Right renal cortex interstitium (tissue), 3 donors: ENCODE measurements around the gene DNAH1. TPM values are rescaled to one million over a fixed set of nuclear protein-coding genes. Genes with fewer than 3 reads are reported as not detected.

Experiments
- DNase-seq, 3 donors: peaks; one replicate each; pipeline ENCODE4 v3.0.0-alpha.2; 2013; ENCODE audit warnings: low read depth in 3 of 3, low spot score in 2 of 3
- polyA plus RNA-seq, 3 donors: library from polyadenylated mRNA; unstranded; fragments of 120-200 nt; gene quantifications; one replicate each; pipeline ENCODE4 v1.2.1, GENCODE V29; 2013; ENCODE audit not compliant: insufficient read length in 3 of 3

The DNAH1 gene
- polyA plus RNA-seq, 3 donors: 6.5 to 8.1 (median 6.9) TPM

DNA sequence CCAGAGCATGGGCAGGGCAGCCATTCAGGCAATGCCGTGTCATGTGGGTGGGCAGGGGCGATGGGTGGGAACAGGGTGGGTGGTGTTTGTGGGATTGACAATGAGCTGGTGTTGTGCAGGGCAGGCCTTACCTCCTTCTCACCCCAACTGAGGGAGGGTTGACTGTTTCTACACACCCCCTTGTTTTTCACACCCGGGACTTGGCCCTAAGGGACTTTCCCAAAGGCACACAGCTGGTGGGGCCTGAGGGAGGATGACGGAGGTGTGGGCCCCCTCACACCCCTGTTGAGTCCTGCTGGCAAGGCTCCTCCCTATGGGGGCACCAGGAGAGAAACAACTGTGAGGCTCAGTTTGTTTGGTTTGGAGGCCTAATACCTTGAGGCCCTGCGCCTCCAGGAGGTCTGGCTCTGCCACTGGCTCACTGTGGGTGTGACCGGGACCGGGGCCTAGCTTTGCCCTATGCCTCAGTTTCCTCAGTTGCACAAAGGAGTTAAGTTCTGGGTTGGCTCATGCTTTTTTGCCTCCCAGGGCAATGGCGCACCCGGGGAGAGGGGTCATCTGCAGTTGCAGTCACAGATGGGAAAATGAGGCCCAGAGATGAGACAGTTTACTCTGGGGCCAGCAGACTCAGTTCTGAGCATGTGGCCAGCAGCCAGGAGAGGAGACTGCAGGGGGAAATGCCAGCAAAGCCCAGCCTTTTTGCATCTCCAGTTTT is 5.1 kb upstream of the DNAH1 start:
- no peak for DNase-seq

DNA sequence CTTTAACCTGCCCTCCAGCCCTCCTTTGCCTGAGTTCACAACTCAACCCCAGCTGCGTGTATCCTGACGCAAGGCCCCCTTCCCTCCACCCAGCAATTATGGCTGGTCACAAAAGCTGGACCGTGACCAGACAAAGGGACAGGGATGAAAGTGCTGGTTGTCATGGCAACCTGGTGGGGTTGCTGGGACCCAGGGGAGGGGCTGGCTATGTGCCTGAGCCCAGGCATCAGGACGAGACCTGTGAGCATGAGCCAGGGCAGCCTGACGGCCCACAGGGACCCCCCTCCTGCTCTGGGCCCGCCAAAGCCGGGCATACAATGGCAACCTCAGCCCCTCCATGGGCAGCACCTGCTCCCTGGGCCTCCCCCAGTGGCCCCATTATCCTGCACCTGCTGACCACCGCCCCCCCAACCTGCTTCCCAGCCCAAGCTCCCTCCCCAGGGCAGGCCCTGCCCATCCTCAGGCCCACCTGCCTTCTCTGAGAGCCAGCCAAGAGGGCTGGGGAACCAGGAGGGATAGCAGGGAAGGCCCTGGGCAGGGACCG is 4.5 kb upstream of the DNAH1 start:
- no peak for DNase-seq

DNA sequence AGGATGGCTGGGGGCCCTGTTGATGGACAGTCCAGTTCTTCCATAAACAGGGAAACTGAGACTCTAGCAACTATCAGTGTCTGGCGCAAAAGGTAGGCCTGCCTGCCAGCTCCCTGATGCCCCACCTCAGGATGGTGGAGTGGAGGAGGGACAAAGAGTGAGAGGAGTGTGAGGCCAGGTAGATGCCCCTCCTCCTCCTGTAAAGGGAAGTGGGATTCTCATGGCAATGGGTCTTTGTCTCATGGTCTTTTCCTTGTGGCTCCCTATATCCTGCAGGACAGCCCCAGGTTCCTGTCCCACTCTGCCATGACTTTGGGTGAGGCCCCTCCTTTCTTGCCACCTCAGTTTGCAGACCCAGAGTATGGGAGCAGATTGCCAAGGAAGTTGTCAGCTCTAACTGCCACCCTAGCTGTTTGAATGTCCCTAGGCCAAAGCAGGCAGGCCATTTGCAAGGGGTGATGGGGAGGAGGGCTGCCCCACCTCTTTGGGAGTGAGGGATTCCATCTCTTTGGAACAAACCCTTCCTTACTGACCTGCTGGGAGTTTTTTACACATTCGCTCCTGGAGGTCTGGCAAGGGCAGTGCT is 2.8 kb upstream of the DNAH1 start:
- no peak for DNase-seq

DNA sequence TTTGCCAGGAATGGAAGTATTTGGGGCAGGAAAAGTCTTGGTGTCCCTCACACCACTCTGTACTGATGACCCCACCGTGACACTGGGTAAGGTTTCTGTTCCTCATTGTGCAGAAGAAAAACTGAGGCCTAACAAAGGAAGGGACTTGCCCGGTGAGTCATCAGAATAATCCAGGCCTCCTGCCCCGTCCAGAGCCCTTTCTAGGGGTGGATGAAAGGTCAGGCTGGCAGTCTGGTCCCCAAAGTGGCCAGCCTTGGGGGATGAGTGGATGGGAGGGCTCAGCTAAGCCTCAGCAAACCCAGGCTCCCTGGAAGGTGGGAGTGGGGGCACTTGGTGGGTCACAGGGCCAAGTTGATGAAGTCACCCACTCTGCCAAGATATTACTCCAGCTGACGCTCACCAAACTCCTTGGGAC is 2.3 kb upstream of the DNAH1 start:
- no peak for DNase-seq

DNA sequence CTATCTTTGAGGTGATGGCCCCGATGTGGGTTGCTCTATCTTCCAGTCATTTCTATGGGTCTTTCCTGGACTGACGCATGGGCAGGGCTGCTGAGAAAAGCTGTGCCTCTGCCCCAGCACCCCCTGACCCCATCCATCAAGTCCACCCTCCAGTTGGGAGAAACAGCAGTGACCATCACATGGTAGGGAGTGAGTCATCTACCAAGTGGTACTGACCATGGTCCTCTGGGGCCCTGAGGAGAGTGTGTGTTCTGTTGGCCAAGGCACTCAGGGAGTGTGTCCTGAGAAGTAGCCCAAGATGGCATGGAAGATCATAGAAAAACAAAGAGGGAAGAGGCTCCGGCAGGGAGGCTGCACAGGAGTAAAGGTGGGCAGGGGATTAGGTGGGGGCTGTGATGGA is 1.6 kb upstream of the DNAH1 start:
- DNase-seq: no peak

DNA sequence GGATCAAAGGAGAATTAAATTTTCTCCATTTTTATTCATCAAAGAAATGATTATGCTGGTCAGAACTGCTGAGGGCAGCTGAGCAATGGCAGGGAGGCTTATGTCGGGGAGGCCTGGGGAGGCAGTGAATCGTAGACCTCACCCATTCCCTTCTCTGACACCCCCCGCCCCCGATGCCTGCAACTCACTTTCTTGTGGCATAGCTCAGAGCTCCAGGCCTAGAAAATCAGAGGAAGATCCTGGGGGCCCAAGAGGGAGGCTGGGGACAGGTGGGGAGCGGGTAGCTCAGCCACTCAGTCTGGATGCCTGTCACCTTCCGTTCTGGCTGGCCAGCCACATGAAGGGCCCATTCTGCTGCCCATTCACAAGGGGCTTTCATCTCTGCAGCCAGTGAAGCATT is 1.1 kb upstream of the DNAH1 start:
- DNase-seq: no peak

DNA sequence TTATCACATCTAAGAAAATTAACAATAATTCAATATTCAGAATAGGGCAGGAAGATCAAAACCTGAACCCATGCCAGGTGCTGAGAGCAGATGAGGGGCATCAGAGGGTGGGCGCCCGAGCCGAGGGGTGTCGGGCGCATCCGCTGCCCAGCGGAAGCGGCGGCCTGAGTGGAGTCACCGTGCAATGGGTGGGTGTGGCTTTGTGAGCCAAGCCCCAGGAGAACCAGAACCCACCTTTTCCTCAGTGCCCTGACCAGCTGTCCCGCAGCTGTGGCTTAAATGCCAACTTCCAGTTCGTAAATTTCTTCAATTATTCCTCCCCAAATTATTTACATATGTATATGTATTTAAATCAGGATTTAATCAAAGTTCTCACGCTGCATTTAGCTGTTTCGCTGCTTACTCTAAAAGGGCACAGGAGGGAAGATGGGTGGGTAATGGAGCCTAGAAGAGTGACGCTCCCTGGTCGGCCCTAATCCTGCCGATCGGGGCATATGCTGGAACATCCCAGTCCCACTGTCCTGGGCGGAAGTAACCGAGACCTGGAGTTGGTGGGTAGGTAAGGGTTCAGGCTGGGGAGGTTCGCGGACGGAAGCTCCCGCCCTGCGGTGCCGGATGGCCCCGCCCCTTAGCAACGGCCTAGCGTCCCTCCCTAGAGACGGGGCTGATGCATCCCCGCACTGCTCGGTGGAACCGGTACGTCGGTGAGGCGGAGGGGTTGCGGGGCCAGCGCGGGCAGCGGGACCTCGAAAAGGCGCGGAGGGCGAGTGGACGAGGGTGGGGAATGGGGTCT is 1.3 kb downstream of the DNAH1 start:
- DNase-seq: no peak

DNA sequence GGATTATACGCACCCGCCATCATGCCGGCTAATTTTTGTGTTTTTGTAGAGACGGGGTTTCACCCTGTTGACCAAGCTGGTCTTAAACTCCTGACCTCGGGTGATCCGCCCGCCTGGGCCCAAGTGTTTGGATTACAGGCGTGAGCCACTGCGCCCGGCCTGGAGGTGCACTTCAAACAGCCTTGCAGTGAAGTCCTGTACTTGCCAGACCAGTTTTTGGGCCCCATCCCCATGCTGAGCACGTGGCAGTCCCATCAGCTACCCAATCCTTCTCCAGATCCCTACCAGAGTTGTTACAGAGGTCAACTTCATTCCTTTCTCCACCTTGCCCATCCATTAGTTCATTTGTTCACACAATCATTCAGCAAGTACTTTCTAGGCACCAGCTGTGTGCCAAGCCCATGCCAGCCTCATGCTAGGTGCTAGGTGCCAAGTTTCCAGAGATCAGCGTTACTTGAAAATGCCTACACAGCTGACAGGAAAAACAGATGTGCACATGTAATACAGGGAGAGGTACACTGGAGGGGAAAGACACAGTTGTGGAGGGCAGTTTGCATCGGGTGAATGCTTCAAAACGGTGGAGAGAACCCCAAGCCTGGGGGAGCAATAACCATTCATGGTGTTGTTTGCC is 2.2 kb downstream of the DNAH1 start:
- DNase-seq: no peak

DNA sequence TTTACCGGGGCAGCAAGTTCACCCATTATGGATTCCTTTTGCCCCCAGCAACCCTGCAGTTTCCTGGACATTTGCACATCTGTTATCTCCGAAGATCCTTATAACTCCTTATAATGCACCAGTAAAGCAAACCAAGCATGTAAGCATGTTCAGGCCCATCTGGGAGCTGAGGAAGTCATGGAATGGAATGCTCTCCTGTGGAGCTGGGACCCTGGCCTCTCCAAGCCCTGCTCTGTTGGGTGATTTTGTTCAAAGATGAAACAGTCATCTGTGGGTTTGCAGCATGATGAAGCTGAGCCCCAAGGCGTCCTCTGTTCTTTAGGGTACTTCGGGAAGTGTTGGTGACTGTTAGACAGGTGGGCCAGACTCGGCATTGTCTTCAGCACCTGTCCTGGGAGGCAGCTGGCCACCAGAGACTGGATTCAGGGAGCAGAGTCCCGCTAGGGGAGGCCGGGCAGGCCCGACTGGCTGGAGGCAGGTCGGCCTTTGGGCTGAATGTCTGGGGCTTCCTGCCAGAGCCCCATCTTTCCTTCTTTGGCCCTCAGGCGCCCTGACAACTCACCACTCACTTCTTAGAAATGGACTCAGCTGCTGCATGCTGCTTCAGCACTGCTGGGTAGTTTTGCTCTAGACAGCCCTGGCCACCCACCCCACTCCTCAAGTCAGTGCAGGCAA is 3.9 kb downstream of the DNAH1 start:
- DNase-seq: no peak

DNA sequence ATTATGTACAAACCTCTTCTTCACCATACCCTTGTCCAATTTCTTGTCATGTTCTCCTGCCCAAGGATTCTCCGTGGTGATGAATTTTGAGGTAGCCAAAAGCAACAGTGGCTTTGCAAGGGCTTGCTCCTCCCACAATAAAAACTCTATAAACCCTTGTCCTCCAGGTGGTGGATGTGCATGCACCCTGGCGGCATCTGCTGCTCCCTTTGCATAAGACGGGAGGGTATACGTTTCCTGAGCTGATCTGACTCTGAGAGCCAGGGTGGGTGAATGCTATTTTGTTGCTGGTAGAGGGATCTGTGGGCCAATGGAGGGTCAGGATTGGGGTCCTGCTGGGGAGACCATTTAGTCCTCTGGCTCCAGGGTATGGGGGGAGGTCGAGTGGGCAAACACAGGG is 5.4 kb downstream of the DNAH1 start:
- DNase-seq: no peak

DNA sequence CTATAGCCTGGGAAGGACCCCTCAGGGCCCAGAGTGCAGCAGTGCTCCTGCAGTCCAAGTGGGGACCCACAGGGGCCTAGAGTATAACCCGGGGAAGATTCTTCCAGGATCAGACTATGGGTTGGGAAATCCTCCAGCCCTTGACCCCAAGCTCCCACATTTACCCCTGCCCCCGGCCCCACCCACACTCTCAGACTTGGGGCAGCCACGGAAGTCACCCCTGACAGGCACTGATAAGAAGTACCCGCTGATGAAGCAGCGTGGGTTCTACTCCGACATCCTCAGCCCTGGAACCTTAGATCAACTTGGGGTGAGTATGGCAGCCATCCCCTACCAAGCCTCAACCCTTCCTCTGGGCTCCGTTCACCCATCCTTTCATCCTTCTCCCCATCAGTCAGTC is 6.3 kb downstream of the DNAH1 start:
- no peak for DNase-seq

DNA sequence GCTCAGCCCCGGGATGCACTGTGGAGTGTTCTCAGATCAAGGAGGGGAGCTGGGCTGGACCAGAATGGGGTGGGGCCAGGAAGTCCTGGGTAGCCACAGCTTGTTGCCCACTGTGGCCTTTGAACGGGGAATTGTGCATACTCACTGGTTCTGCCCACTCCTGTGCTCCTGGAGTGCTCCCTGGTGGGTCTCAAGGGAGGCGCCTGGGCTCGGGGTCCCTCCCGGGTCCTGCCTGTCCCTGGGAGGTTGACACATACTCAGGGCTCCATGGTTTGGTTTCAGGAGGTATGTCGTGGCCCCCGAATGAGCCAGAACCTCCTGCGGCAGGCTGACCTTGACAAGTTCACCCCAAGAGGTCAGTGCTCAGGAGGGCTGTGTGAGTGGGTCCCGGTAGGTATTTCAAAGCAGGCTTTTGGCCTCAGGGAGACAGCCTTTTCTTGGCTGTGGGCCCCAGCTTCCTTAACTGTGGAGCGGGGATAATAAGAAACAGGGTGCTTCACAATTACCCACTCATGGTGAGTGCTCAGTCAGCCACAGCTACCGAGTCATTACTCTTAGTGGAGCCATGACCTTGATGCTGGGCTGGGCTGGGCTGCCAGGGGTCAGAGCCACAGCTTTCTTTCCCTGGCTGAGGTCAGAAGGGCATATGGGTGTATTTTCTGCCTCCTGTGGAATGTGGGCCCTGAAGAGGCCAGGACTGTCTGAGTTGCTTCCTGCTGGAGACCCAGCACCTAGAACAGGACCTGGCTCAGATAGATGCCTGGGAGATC is 7.6 kb downstream of the DNAH1 start:
- no peak for DNase-seq

DNA sequence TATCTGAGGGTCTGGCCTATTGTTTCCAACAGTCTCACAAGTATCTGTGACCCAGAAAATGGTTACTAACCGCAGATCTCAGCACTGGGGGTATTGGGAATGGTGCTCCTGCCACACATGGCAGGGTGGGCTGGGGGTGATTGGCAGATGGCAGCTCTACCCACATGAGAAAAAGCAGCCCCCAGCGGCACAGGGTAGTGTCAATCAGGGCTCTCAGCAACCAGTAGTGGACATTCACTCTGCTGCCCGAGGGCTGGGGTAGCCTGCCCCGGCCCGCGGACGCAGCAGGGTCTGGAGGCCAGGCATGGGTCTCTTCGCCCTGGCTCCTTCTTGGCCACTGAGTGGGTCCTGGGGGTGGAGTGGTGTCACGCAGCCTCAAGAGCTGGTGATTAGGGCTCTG is 8.6 kb downstream of the DNAH1 start:
- no peak for DNase-seq

DNA sequence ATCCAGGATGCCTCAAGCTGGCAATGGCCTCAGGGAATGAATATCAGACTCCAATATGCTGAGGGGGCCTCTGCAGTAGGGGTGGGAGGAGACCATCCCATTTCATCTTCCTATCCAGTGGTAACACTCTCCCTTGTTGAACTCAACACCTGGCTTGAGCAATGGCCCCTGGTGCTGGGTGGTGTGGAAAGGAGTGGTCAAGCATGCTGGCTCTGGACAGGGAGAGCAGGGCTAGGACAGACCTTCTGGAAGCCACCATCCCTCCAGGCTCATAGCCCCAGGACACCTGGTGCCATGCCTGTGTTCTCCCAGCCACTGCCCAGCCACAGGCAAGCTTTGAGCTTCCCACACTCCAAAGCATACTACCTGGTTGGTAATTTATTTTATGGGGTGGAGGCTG is 9.6 kb downstream of the DNAH1 start:
- no peak for DNase-seq

DNA sequence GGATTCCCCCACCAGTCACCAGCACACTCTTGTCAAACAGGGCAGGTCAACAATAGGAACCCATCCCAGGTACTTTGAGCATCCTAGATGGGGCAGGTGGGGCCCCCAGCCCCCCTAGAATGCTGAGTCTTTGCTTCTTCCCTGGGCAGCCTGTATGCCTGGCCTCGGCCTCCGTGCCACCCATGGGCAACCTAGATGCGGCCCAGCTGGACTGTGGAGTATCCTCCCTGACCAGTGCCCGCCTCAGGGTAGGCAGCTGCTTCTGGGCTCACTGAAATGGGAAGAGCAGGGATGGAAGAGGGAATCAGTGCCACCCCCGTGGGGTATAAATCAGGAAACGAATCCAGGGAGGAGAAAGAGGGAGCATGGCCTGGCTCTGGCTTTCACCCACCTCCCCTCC is 10.9 kb downstream of the DNAH1 start:
- DNase-seq: no peak

DNA sequence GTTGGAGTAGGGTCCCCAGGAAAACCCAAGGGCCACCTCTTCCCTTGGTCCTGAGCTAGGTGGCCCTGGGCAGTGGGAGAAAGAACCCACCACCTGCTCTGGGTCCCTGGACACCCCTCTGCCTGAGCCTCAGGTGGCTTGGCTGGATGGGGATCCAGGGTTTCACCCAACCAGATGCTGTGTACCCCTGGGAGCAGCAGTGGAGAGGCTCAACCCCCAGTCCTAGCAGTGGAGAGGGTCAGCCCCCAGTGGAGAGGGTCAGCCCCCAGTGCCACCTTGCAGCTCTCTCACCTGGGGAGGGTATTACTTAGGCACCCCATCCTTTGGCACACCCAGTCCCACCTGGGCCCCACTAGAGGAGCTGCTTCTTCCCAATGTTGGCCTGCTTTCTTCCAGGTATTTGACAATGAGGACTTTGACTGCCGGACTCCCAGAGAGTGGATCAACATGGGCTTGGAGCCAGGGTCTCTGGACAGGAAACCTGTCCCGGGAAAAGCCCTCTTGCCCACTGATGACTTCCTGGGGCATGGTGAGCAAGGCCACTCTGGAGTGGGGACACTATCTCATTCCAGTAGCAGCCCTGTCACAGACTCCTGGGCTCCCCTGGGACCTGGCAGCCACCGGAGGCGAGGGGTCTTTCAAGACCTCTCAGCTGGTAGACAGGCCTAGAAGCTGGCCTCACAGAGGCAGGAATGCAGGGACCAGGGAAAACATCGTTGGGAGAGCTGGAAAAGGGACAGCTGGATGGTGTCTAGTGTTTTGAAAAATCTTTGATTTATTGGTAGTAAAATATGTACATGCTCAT is 11.6 kb downstream of the DNAH1 start:
- no peak for DNase-seq

DNA sequence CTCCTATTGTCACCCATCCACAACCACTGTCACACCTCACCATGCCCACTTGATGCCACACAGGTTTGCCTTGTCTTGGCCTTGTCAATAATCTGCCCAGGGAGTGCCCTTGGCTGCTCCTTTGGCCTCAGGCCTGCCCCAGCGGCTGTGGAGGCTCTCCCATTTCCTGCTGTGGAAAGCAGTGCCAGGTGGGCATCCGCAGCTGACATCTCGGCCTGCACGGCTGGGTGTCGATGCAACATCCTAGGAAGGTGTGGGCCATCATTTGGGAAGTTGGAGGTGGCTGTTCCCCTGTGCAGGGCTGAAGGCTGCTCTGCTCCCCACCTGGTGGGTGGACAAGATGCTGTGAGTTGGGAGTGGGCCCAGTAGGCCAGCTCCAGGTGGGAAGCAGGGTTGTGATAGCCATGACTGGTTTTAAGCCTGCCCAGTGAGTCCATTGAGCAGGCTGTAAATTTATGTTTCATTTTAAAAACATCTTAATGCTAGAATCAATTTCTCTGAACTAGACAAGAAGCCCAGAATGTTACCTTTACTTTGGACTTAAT is 12.5 kb downstream of the DNAH1 start:
- DNase-seq: no peak

DNA sequence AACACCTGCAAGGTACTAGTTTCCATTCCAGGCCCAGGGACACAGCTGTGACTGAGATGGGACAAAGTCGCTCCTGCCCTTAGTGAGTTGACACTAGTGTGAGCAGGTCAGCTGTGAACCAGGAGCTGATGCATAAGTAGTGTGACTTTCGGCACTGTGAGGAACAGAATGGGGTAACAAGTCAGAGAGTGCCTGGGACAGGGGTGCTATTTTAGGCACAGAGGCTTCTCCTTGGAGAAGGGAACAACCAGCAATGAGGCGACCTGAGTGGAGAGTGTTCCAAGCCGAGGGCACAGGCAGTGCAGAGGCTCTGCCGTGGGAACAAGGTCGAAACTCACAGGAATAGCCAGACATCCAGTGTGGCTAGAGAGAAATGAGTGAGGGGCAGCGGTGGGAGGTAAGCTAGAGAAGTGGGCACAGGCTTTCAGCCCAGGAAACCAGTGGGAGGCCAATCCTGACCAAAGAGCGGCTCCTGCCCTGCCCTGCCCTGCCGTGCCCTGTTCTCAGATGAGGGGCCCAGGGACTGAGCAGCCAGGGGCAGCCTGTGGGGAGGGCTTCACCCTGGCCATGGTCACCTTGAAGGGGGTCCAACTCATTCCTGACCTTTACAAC is 14.2 kb downstream of the DNAH1 start:
- no peak for DNase-seq
